Measurements from ENCODE around the gene CNTN5.

The CNTN5 gene

GRCh38 chr11:99198215-99198614 is 177.5 kb downstream of the CNTN5 start:
- H3K9me3 Mint-ChIP-seq = peaks cover 5% of the 10 kb centered on the region

DNA sequence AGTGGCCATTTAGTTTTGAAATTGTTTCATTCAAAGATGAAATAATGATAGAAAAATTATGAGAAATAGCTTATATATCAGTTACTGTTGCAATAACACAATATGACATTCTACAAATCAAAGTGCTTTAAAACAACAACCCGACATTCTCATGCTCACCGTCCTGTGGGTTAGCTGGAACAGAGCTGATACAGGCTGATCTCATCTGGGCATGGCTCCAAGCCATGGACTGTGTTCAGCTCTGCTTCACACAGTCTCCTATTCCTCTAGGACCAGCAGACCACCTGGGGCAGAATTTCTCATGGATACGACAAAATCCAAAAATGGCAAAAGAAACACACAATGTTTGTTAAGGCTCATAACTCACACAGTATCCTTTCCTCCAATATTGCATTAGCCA is 178.6 kb downstream of the CNTN5 start:
- Mint-ChIP-seq H3K36me3 (ENCODE audit: low read depth) (no peaks in the 10 kb centered on the region), H3K9me3 (peaks cover 6% of the 10 kb centered on the region), H3K27me3 (ENCODE audit: low read depth) (no peaks in the 10 kb centered on the region), H3K4me1 (ENCODE audit: low read depth) (no peaks in the 10 kb centered on the region), H3K4me3 (no peak overlapping the region), H3K27ac (no peak overlapping the region)

More at GRCh38 chr11:99198215-99198614, 177.5 kb downstream of the CNTN5 start:
- no peaks in the 10 kb centered on the region for H3K4me1 Mint-ChIP-seq (ENCODE audit: low read depth)
- H3K27ac Mint-ChIP-seq = no peak overlapping the region
- no peak overlapping the region for H3K4me3 Mint-ChIP-seq
- no peaks in the 10 kb centered on the region for H3K27me3 Mint-ChIP-seq (ENCODE audit: low read depth)
- no peaks in the 10 kb centered on the region for H3K36me3 Mint-ChIP-seq (ENCODE audit: low read depth)

- peaks cover 9% of the 10 kb centered on the region for H3K9me3 Mint-ChIP-seq
- no peaks in the 10 kb centered on the region for H3K27me3 Mint-ChIP-seq (ENCODE audit: low read depth)
- no peaks in the 10 kb centered on the region for H3K36me3 Mint-ChIP-seq (ENCODE audit: low read depth)
- H3K27ac Mint-ChIP-seq = no peak overlapping the region
- no peak overlapping the region for H3K4me3 Mint-ChIP-seq
- H3K4me1 Mint-ChIP-seq (ENCODE audit: low read depth) = no peaks in the 10 kb centered on the region
Observed at GRCh38 chr11:99200720-99201119, 180.0 kb downstream of the CNTN5 start.

DNA sequence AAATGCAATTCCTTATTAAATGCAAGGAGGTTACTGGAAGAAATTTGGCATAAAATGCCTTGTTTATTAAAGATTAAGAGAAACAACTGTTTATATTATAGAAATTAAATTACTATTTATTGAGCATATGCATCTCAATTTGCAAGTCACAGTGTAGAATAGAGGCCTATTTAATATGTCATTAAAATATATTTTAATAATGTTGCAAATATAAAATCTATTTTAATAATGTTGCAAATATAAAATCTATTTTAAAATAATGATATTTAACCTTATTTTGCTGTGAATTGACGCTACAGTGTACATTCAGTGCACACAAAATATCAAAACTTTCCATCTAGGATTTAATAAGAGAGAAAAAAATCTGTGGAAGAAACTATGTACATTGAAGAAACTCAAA is 188.1 kb downstream of the CNTN5 start:
- Mint-ChIP-seq H3K4me3 (no peak overlapping the region), H3K4me1 (ENCODE audit: low read depth) (no peaks in the 10 kb centered on the region), H3K27me3 (ENCODE audit: low read depth) (no peaks in the 10 kb centered on the region), H3K9me3 (peaks cover 4% of the 10 kb centered on the region), H3K27ac (no peak overlapping the region), H3K36me3 (ENCODE audit: low read depth) (no peaks in the 10 kb centered on the region)

DNA sequence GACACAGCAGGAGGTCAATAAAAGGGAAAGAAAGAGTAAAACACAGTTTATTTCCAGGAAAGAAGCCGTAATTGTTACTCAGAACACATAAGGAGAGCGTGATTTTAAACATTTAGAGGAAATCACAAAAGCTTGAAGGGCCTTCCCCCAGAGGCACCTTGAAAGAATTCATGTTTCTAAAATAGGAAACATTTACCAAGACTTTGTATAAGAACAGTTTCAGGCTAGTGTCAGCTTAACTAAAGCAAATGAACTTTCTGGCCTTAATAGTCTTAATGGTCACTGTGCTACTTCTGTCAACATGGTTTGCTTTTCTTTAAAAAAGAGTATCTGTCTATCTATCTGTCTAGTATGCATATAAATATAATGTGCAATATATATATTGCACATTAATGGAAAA is 208.8 kb downstream of the CNTN5 start:
- Mint-ChIP-seq H3K36me3 (ENCODE audit: low read depth) (no peaks in the 10 kb centered on the region), H3K4me1 (ENCODE audit: low read depth) (no peaks in the 10 kb centered on the region), H3K9me3 (peaks cover 10% of the 10 kb centered on the region), H3K27ac (no peak overlapping the region), H3K27me3 (ENCODE audit: low read depth) (no peaks in the 10 kb centered on the region), H3K4me3 (no peak overlapping the region)

DNA sequence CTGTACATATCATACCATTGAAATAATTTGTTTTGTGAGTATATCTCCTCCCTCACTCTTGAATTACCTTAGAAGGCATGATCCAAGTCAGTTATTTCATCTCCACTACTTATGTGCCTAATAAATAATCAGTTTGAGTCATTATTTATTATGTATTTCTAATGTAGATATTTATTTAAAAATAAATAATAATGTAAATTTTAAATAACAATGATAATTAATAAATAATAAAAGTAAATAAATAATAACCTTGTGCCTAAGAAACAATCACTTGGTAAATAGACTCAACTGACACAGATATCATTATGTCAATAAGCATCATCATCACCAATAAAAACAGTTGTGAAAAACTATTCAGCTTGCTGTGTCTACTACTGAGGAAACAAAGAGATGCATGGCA is 213.8 kb downstream of the CNTN5 start:
- Mint-ChIP-seq H3K4me1 (ENCODE audit: low read depth) (no peaks in the 10 kb centered on the region), H3K36me3 (ENCODE audit: low read depth) (no peaks in the 10 kb centered on the region), H3K27ac (no peak overlapping the region), H3K4me3 (no peak overlapping the region), H3K9me3 (peaks cover 10% of the 10 kb centered on the region), H3K27me3 (ENCODE audit: low read depth) (no peaks in the 10 kb centered on the region)

DNA sequence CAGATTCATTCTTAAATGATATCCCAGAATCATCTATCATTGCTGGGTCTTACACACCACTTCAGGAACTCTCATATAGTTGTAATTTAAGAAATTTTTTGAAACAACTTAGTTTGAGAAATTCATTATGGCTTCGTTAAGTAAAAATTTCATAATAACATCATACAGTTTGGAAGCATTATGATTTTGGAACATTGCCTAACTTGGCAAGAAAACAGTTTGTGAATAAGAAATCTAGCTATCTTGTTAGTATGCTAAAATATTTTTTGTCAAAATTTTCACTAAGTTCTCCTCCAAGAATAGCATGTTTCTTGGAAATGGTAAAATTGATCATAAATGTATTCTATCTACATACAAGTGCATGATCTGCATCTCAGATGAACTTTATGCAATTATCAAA is 217.7 kb downstream of the CNTN5 start:
- H3K27me3 Mint-ChIP-seq (ENCODE audit: low read depth) = no peaks in the 10 kb centered on the region
- no peak overlapping the region for H3K27ac Mint-ChIP-seq
- H3K9me3 Mint-ChIP-seq = peaks cover 10% of the 10 kb centered on the region
- no peaks in the 10 kb centered on the region for H3K36me3 Mint-ChIP-seq (ENCODE audit: low read depth)
- H3K4me1 Mint-ChIP-seq (ENCODE audit: low read depth) = no peaks in the 10 kb centered on the region
- H3K4me3 Mint-ChIP-seq = no peak overlapping the region

- Mint-ChIP-seq H3K36me3 (ENCODE audit: low read depth) (no peaks in the 10 kb centered on the region), H3K27ac (no peak overlapping the region)
Observed at GRCh38 chr11:99240192-99241030, 219.7 kb downstream of the CNTN5 start.

DNA sequence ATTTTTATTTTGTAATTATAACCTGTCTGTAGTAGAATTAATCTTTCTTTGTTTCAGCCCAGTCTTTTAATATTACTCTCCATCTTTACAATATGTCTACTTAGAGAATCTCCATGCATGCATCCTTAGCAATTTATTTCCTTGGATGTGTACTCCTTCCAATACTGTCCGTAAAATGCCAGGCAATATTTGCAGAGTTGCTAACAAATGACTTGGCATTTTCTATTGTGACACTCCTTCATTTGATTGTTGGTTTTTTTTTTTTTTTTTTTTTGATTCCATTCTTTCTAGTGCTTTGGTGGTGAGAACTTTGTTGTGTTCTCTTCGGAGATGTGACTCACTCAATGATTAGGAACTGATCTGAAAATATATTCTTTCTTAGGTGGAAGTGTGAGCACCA is 220.3 kb downstream of the CNTN5 start:
- Mint-ChIP-seq H3K27ac (no peak overlapping the region), H3K27me3 (ENCODE audit: low read depth) (no peaks in the 10 kb centered on the region), H3K36me3 (ENCODE audit: low read depth) (no peaks in the 10 kb centered on the region), H3K9me3 (peaks cover 3% of the 10 kb centered on the region), H3K4me1 (ENCODE audit: low read depth) (no peaks in the 10 kb centered on the region), H3K4me3 (no peak overlapping the region)

More at GRCh38 chr11:99240192-99241030, 219.7 kb downstream of the CNTN5 start:
- peaks cover 3% of the 10 kb centered on the region for H3K9me3 Mint-ChIP-seq
- no peaks in the 10 kb centered on the region for H3K4me1 Mint-ChIP-seq (ENCODE audit: low read depth)
- H3K4me3 Mint-ChIP-seq = no peak overlapping the region
- no peaks in the 10 kb centered on the region for H3K27me3 Mint-ChIP-seq (ENCODE audit: low read depth)

GRCh38 chr11:99244613-99245012 is 223.9 kb downstream of the CNTN5 start:
- Mint-ChIP-seq H3K4me1 (ENCODE audit: low read depth) (no peaks in the 10 kb centered on the region), H3K9me3 (peaks cover 3% of the 10 kb centered on the region), H3K36me3 (ENCODE audit: low read depth) (no peaks in the 10 kb centered on the region), H3K27ac (no peak overlapping the region), H3K4me3 (no peak overlapping the region), H3K27me3 (ENCODE audit: low read depth) (no peaks in the 10 kb centered on the region)

GRCh38 chr11:99246199-99246598 is 225.4 kb downstream of the CNTN5 start:
- no peak overlapping the region for H3K27ac Mint-ChIP-seq
- H3K9me3 Mint-ChIP-seq = peaks cover 3% of the 10 kb centered on the region
- H3K36me3 Mint-ChIP-seq (ENCODE audit: low read depth) = no peaks in the 10 kb centered on the region
- H3K4me1 Mint-ChIP-seq (ENCODE audit: low read depth) = no peaks in the 10 kb centered on the region
- no peak overlapping the region for H3K4me3 Mint-ChIP-seq
- H3K27me3 Mint-ChIP-seq (ENCODE audit: low read depth) = no peaks in the 10 kb centered on the region

GRCh38 chr11:99256614-99257013 is 235.9 kb downstream of the CNTN5 start:
- no peaks in the 10 kb centered on the region for H3K4me1 Mint-ChIP-seq (ENCODE audit: low read depth)
- H3K27me3 Mint-ChIP-seq (ENCODE audit: low read depth) = no peaks in the 10 kb centered on the region

GRCh38 chr11:99257131-99257530 is 236.4 kb downstream of the CNTN5 start:
- Mint-ChIP-seq H3K9me3 (peaks cover 3% of the 10 kb centered on the region), H3K36me3 (ENCODE audit: low read depth) (no peaks in the 10 kb centered on the region), H3K27me3 (ENCODE audit: low read depth) (no peaks in the 10 kb centered on the region), H3K27ac (no peak overlapping the region), H3K4me1 (ENCODE audit: low read depth) (no peaks in the 10 kb centered on the region), H3K4me3 (no peak overlapping the region)

More at GRCh38 chr11:99256614-99257013, 235.9 kb downstream of the CNTN5 start:
- Mint-ChIP-seq H3K9me3 (peaks cover 6% of the 10 kb centered on the region), H3K4me3 (no peak overlapping the region), H3K27ac (no peak overlapping the region), H3K36me3 (ENCODE audit: low read depth) (no peaks in the 10 kb centered on the region)

DNA sequence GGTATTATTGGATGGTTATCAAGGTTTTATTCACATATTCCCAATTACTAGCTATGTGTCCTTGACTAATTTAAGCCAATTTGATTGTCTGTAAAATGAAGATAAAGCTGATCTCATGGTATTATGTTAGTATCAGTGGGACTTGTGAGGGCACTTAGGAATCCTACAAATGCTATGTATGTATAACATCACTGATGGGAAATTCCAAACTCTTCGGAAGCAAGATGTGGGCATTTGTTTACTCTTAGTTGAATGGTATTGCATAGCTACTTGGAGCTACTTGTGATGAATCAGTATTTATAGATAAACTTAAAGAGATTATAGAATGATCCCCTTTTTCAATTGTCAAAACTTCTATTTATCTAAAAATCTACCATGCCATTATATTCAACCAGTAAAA is 239.9 kb downstream of the CNTN5 start:
- H3K4me3 Mint-ChIP-seq = no peak overlapping the region
- H3K4me1 Mint-ChIP-seq (ENCODE audit: low read depth) = no peaks in the 10 kb centered on the region
- no peaks in the 10 kb centered on the region for H3K36me3 Mint-ChIP-seq (ENCODE audit: low read depth)
- peaks cover 6% of the 10 kb centered on the region for H3K9me3 Mint-ChIP-seq
- H3K27ac Mint-ChIP-seq = no peak overlapping the region
- H3K27me3 Mint-ChIP-seq (ENCODE audit: low read depth) = no peaks in the 10 kb centered on the region

DNA sequence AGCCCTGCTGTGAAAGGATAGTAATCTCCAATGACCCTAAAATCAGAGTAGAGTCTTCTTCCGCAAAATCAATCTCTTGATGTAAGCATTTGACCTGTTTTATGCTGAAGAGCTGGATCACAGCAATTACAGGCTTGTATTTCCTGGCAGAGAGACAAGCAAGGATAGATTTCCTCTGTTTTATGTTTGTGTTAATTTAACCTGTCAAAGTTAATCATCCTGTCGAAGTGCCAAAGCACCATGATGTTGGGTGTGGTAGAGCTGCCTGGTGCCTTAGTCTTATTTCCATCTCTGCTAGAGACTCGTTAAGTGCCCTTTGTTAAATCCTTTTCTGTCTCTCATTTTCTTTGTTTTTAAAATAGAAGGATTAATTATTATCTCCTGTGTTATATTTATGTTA is 248.1 kb downstream of the CNTN5 start:
- Mint-ChIP-seq H3K27me3 (ENCODE audit: low read depth) (no peaks in the 10 kb centered on the region), H3K9me3 (peaks cover 8% of the 10 kb centered on the region), H3K27ac (no peak overlapping the region), H3K4me1 (ENCODE audit: low read depth) (no peaks in the 10 kb centered on the region), H3K36me3 (ENCODE audit: low read depth) (no peaks in the 10 kb centered on the region), H3K4me3 (no peak overlapping the region)

All from T-helper 1 cell treated with Interleukin-12 subunit alpha and Interleukin-12 subunit beta and Interleukin-4 antibody, amounts not matched to agents 30 μg/mL and 1 μg/mL, for 36 hours (primary cell).